T-helper 22 cell (primary cell): Measurements from ENCODE around the gene RAP2B.
"Not testable (repeated sequence)": the region's sequence is repeated elsewhere in the genome, so short reads cannot be mapped to it uniquely, and the experiment has no call there.

Experiments used
- DNase-seq: peaks from one replicate; pipeline ENCODE4 v3.0.0-alpha.2; 2020; ENCODE audit warnings: low read depth

RAP2B gene

GRCh38 chr3:153193786-153194476 is 31.9 kb downstream of the RAP2B start:
- DNase-seq: not testable (repeated sequence)

- DNase-seq: no peak
Observed at GRCh38 chr3:153195349-153195879, 33.4 kb downstream of the RAP2B start.

DNA sequence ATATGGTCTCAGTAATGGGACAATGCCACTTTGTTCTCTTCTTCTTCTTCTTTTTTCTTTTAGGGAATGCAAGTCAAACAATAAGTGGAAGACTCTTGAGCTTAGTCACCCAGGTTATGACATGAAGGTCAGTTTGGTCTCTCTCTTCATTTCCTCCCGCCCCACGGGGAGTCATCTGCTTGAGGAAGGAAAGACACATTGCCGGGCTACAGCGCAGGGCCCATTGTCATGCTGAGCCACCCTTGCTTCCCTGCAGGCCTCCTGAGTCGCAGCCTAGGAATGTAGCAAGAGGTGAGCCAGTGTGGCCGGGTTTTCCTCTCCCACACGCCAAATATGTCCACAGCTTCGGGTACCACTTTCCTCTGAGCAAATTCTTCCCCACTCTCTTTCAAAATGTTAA is 47.6 kb downstream of the RAP2B start:
- no peak for DNase-seq

DNA sequence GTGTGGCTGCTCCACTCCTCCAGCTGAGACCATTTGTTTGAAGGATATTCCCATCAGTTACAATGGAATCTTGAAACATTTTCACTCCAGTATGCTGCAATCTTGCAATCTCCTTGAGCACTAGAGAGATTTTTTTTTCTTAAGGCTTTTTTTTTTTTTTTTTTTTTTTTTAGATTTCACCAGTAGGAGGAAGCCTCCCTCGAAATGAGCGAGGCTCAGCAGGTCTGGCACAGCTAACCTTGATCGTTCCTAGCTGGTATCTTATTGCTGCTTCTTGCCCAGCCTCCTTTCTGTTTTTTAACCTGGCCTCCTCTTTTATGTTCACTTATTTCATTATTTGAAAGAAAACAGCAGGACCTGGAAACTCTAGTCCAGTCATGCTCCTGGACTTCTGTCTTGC is 48.1 kb downstream of the RAP2B start:
- no peak for DNase-seq

GRCh38 chr3:153210660-153211059 is 48.6 kb downstream of the RAP2B start:
- no peak for DNase-seq

GRCh38 chr3:153215497-153215896 is 53.5 kb downstream of the RAP2B start:
- DNase-seq: no peak

- no peak for DNase-seq
Observed at GRCh38 chr3:153215966-153216365, 53.9 kb downstream of the RAP2B start.

GRCh38 chr3:153216928-153217327 is 54.9 kb downstream of the RAP2B start:
- DNase-seq: no peak

DNA sequence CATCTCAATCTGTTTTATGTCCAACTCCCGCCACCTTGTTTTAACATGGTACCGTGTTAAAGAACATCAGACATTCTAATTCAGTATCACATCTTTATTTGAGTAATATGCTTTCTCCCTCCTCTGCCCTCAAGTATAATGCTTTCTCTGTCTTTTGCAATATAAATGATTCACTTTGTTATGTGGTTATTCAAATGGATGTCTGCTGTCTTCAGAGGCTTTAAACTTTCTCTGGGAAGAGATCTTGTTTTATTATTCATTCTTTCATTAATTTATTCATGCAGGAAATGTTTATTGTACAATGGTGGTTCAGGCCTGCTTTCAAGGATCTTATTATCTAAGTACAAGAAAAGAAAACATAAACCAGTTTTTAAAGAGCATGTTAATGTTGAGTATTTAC is 57.1 kb downstream of the RAP2B start:
- DNase-seq: no peak
